Measurements from ENCODE around the gene SRP14.
A peak's percentile ranks its signal among the peaks of the same experiment; 100 is the strongest.

The SRP14 gene

DNA sequence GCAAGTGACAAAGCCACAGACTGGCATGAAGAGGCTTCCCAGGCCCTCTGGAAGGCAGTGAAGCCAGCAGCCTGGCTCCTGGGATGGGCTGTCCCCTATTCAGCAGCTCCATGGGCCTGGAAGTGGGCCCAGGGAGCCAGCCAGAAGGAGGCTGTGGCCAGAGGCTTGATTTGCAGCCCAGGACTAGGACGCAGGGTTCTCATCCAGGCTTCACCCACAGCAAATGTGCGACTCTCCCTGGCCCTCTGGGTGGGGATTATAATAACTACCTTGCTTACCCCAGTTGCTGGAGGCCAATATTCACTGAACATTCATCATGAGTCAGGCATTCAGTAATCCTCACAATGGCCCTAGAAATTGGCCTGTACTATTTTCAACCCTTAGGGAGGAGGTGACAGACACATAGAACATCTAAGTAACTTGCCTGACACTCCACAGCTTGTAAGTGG lies 24.6 kb upstream of the SRP14 start:
- peak in 1 of 2 donors; percentile 65 for DNase-seq
- Histone ChIP-seq H3K27ac (peak overlapping the region in 1 of 2 donors; percentile 17), H3K4me1 (peaks cover 0 to 13% (median 5%) of the 10 kb centered on the region in 4 donors), H3K4me3 (no peak overlapping the region), H3K9me3 (no peaks in the 10 kb centered on the region), H3K27me3 (no peaks in the 10 kb centered on the region), H3K36me3 (no peaks in the 10 kb centered on the region)
- intact Hi-C loops (cut with DNase I; ENCODE audit: low total_unique reads) = loop anchor here (10.0 kb wide), 1 partner anchor 361 kb away; no protein-coding TSS in a partner anchor
- TF ChIP-seq, protein P1, sequence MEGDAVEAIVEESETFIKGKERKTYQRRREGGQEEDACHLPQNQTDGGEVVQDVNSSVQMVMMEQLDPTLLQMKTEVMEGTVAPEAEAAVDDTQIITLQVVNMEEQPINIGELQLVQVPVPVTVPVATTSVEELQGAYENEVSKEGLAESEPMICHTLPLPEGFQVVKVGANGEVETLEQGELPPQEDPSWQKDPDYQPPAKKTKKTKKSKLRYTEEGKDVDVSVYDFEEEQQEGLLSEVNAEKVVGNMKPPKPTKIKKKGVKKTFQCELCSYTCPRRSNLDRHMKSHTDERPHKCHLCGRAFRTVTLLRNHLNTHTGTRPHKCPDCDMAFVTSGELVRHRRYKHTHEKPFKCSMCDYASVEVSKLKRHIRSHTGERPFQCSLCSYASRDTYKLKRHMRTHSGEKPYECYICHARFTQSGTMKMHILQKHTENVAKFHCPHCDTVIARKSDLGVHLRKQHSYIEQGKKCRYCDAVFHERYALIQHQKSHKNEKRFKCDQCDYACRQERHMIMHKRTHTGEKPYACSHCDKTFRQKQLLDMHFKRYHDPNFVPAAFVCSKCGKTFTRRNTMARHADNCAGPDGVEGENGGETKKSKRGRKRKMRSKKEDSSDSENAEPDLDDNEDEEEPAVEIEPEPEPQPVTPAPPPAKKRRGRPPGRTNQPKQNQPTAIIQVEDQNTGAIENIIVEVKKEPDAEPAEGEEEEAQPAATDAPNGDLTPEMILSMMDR (IDR thresholded peaks at IDR 0.05) = no peak

DNA sequence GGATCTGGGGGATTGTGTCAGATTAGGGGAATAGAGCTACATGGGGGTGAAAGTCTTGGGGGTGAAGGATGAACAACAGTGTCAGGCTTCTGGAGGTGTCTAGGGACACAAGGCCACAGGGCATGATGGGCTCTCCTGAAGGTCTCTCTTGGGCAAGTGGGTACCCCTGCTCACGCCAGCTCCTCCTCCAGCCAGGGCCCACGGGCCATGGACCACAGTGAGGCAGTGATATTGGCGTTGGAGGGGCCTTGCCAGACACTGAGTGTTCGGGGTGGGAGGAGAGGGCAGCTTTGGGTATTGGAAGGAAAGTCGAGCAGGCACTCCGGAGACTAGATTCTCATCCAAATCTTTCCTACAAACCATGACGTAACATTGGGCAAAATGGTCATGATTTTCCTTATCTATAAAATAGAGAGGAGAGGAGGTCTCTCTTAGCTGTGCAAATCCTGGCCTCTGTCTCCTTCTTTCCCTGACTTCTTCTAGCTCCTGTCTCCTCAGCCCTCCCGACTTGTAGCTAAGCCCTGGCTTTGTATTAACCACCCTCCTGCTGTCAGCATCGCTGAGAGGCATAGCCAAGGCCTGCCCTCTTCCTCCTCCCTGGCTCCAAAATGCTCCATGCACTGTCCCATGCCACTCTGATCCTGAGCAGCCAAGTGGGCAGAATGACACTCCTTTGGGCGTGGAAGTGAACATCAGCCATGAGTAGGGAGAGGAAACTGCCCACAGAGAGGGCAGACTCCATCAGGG lies 24.0 kb upstream of the SRP14 start:
- no peaks in the 10 kb centered on the region for H3K36me3 ChIP-seq
- peaks cover 0 to 9% (median 3%) of the 10 kb centered on the region in 4 donors for H3K4me1 ChIP-seq
- H3K27me3 ChIP-seq = no peaks in the 10 kb centered on the region
- no peak overlapping the region for H3K4me3 ChIP-seq
- H3K9me3 ChIP-seq = no peaks in the 10 kb centered on the region
- TF ChIP-seq, protein P1 (IDR thresholded peaks at IDR 0.05) = no peak
- intact Hi-C loops (cut with DNase I; ENCODE audit: low total_unique reads) = loop anchor here (10.0 kb wide), 1 partner anchor 362 kb away; no protein-coding TSS in a partner anchor
- H3K27ac ChIP-seq = peak overlapping the region in 1 of 2 donors; percentile 17
- peak in 1 of 2 donors; percentile 54 for DNase-seq

DNA sequence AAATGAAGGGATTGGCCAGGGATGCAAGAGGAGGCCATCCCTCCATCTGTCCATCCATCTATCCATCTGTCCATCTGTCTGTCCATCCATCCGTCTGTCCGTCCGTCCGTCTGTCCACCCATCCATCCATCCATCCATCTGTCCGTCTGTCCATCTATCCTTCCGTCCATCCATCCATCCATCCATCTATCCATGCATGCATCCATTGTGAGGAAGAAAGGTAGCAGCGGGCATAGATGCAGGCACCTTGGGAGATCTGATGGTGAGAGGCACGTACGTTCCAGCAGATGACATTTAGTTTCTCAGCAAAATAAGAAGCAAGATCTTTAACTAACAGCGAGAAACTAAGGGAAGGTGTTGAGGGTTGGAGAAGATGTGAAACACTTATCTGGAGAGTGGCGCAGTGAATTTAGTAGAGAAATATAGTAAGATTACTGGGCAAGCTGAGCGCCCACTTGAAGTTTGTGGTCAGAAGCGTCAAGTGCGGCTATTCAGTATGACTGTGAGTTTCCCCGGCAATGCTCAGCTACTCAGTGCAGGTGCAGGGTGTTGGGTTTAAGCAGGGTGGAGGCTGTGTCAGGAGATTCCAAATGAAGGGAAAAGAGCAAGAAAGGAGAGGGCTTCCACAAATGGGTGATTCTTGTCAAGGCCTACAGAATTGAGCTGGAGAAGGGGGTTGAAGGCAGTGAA lies 22.4 kb upstream of the SRP14 start:
- H3K4me3 ChIP-seq = no peak overlapping the region
- TF ChIP-seq, protein P1 (IDR thresholded peaks at IDR 0.05) = no peak
- H3K4me1 ChIP-seq = peaks cover 0 to 9% (median 3%) of the 10 kb centered on the region in 4 donors
- peak; percentile 4 to 7 for DNase-seq
- H3K27ac ChIP-seq = no peak overlapping the region
- H3K27me3 ChIP-seq = no peaks in the 10 kb centered on the region
- intact Hi-C loops (cut with DNase I; ENCODE audit: low total_unique reads) = loop anchor here (10.0 kb wide), 1 partner anchor 363 kb away; no protein-coding TSS in a partner anchor
- H3K36me3 ChIP-seq = no peaks in the 10 kb centered on the region
- no peaks in the 10 kb centered on the region for H3K9me3 ChIP-seq

DNA sequence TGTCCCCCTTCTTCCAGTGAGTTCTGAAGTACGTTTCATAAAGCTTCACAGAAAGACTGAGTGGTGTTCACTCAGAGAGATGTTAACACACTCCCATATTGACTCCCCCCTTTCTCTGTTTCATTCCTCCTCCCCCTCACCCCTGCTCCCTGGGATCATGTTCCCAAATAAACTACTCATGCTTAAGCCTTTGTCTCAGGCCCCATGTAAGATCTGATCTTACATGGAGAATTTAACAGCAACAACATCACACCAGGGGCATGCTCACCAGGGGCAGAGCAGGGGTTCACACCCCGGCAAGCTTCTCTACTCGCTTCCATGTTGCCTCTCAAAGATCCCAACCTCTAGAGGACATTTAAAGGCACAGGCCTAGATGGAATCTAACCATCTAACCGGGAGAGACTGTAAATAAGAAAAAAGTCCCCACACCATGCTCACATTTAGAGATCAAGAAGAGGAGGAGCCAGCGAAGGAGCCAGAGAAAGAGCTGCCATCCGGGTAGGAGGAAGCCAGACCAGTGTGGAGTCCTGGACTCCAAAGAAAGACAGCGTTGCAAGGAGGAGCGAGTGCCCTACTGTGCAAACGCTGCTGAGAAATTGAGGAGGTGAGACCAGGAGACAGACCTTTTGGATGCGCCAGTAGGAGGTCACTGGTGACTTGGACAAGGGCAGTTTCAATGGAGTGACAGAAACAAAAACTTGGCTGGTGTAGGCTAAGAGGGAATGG lies 21.4 kb upstream of the SRP14 start:
- no peaks in the 10 kb centered on the region for H3K36me3 ChIP-seq
- H3K4me3 ChIP-seq = no peak overlapping the region
- H3K27ac ChIP-seq = no peak overlapping the region
- DNase-seq = peak in 1 of 2 donors; percentile 23
- H3K9me3 ChIP-seq = no peaks in the 10 kb centered on the region
- TF ChIP-seq, protein P1 (IDR thresholded peaks at IDR 0.05) = no peak
- H3K27me3 ChIP-seq = no peaks in the 10 kb centered on the region
- intact Hi-C loops (cut with DNase I; ENCODE audit: low total_unique reads) = loop anchor here (10.0 kb wide), 1 partner anchor 364 kb away; no protein-coding TSS in a partner anchor
- H3K4me1 ChIP-seq = peaks cover 0 to 12% (median 3%) of the 10 kb centered on the region in 4 donors

DNA sequence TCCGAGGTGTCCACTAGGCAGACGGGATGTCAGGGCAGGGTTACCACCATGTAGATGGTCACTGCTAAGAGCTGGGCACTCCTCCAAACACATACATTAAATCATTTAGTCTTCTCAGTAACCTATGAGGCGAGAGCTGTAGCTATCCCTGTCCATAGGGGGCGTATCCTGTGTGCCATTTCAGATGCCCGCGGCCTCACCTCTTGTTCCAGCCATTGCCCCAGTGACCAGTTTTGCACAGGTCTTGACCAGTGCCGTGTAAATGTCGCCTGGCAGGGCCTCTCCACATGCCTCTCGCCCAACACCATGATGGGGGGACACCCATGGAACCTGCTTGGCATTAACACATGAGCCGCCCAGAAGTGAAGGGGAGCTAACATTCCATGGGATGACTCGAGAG lies 20.8 kb upstream of the SRP14 start:
- no peak overlapping the region for H3K27ac ChIP-seq
- intact Hi-C loops (cut with DNase I; ENCODE audit: low total_unique reads) = loop anchor here (10.0 kb wide), 1 partner anchor 365 kb away; no protein-coding TSS in a partner anchor
- DNase-seq = peak in 1 of 2 donors; percentile 54
- no peaks in the 10 kb centered on the region for H3K27me3 ChIP-seq
- H3K4me3 ChIP-seq = no peak overlapping the region
- H3K36me3 ChIP-seq = no peaks in the 10 kb centered on the region
- TF ChIP-seq, protein P1 (IDR thresholded peaks at IDR 0.05) = no peak
- H3K9me3 ChIP-seq = no peaks in the 10 kb centered on the region
- H3K4me1 ChIP-seq = peaks cover 0 to 17% (median 3%) of the 10 kb centered on the region in 4 donors
